NOMO-1 treated with dmso at 0.1 percent for 144 hours (cell line): Measurements from ENCODE around the gene CTSV.
"Not testable (repeated sequence)": the region's sequence is repeated elsewhere in the genome, so short reads cannot be mapped to it uniquely, and the experiment has no call there.

ENCODE experiments used
- DNase-seq: peaks from one replicate; lab custom pipeline; 2025; ENCODE audit not compliant: unreplicated experiment; lab: John Stamatoyannopoulos, UW

Gene CTSV

GRCh38 chr9:97038611-97039513, at the start of gene CTSV:
Gene CTSV (minus strand): TSS chr9:97039142. CDS start chr9:97038043, 1,099 bp downstream.
- DNase-seq: peak; percentile 86

GRCh38 chr9:97087668-97088215, 48.8 kb upstream of the CTSV start:
- not testable (repeated sequence) for DNase-seq

GRCh38 chr9:97084562-97084991, 45.6 kb upstream of the CTSV start:
- DNase-seq: not testable (repeated sequence)

- no peak for DNase-seq
These were observed 39.4 kb upstream of the CTSV start for GRCh38 chr9:97078362-97078761.

- DNase-seq: no peak
These were observed 38.7 kb upstream of the CTSV start for GRCh38 chr9:97077452-97078295.

- not testable (repeated sequence) for DNase-seq
These were observed 37.9 kb upstream of the CTSV start for GRCh38 chr9:97076731-97077451.

GRCh38 chr9:97076238-97076637, 37.3 kb upstream of the CTSV start:
- DNase-seq: no peak

GRCh38 chr9:97075289-97075985, 36.5 kb upstream of the CTSV start:
- DNase-seq: no peak

- no peak for DNase-seq
These were observed 34.6 kb upstream of the CTSV start for GRCh38 chr9:97073506-97073905.

- no peak for DNase-seq
These were observed 33.4 kb upstream of the CTSV start for GRCh38 chr9:97072285-97072776.

GRCh38 chr9:97070325-97070724, 31.4 kb upstream of the CTSV start:
- not testable (repeated sequence) for DNase-seq

- no peak for DNase-seq
These were observed 28.5 kb upstream of the CTSV start for GRCh38 chr9:97067490-97067889.

GRCh38 chr9:97064176-97064575, 25.2 kb upstream of the CTSV start:
- DNase-seq: no peak

GRCh38 chr9:97060796-97061195, 21.9 kb upstream of the CTSV start:
- no peak for DNase-seq

GRCh38 chr9:97059626-97060025, 20.7 kb upstream of the CTSV start:
- no peak for DNase-seq

- no peak for DNase-seq
These were observed 18.7 kb upstream of the CTSV start for GRCh38 chr9:97057651-97058050.

- DNase-seq: not testable (repeated sequence)
These were observed 16.9 kb upstream of the CTSV start for GRCh38 chr9:97055891-97056290.

- no peak for DNase-seq
These were observed 14.8 kb upstream of the CTSV start for GRCh38 chr9:97053717-97054116.

- no peak for DNase-seq
These were observed 13.8 kb upstream of the CTSV start for GRCh38 chr9:97052735-97053134.

GRCh38 chr9:97046228-97046627, 7.3 kb upstream of the CTSV start:
- no peak for DNase-seq
